ENCODE data around the gene NDUFB3. TPM values are rescaled to one million over a fixed set of nuclear protein-coding genes. Genes with fewer than 3 reads are reported as not detected.

The NDUFB3 gene
- total RNA-seq, 1 donor from 2014 or later, result 115 TPM

GRCh38 chr2:201127570-201127969 is 55.8 kb downstream of the NDUFB3 start:
- Histone ChIP-seq H3K27me3 (ENCODE audit: insufficient read depth, low read length) (no peaks in the 10 kb centered on the region), H3K9me3 (ENCODE audit: insufficient read depth, low read depth, low read length) (no peaks in the 10 kb centered on the region), H2AFZ (ENCODE audit: low read depth, low read length) (no peak overlapping the region), H3K4me2 (ENCODE audit: low read length) (peak overlapping the region; percentile 72), H3K4me1 (ENCODE audit: insufficient read depth, low read length) (peaks cover 63% of the 10 kb centered on the region), H3K4me3 (ENCODE audit: insufficient read depth, low read depth, low read length) (peak overlapping the region; percentile 15), H3K27ac (ENCODE audit: low read depth, low read length) (peak overlapping the region; percentile 98), H3K79me2 (ENCODE audit: insufficient read depth, low read length) (peaks cover 75% of the 10 kb centered on the region), H3K36me3 (ENCODE audit: insufficient read depth, low read length) (no peaks in the 10 kb centered on the region), H3K9ac (ENCODE audit: low read length) (peak overlapping the region; percentile 68), H4K20me1 (ENCODE audit: insufficient read depth, low read length) (no peaks in the 10 kb centered on the region)
- DNase-seq (ENCODE audit: low read depth) (peak; percentile 79), FAIRE-seq (peak; percentile 20)
- peak overlapping the region; percentile 71 for H3K27ac Mint-ChIP-seq (ENCODE audit: unreplicated experiment)
- H3K36me3 Mint-ChIP-seq (ENCODE audit: low read depth, unreplicated experiment), result peaks cover under 1% of the 10 kb centered on the region
- no peaks in the 10 kb centered on the region for H3K9me3 Mint-ChIP-seq (ENCODE audit: unreplicated experiment)
- TF ChIP-seq EZH2 (IDR thresholded peaks at IDR 0.05; ENCODE audit: insufficient read depth, low read length), result no peak
- TF ChIP-seq, protein P1, sequence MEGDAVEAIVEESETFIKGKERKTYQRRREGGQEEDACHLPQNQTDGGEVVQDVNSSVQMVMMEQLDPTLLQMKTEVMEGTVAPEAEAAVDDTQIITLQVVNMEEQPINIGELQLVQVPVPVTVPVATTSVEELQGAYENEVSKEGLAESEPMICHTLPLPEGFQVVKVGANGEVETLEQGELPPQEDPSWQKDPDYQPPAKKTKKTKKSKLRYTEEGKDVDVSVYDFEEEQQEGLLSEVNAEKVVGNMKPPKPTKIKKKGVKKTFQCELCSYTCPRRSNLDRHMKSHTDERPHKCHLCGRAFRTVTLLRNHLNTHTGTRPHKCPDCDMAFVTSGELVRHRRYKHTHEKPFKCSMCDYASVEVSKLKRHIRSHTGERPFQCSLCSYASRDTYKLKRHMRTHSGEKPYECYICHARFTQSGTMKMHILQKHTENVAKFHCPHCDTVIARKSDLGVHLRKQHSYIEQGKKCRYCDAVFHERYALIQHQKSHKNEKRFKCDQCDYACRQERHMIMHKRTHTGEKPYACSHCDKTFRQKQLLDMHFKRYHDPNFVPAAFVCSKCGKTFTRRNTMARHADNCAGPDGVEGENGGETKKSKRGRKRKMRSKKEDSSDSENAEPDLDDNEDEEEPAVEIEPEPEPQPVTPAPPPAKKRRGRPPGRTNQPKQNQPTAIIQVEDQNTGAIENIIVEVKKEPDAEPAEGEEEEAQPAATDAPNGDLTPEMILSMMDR (IDR thresholded peaks at IDR 0.05; ENCODE audit: insufficient read depth, low read depth, low read length), result no peak
- no peaks in the 10 kb centered on the region for H3K27me3 Mint-ChIP-seq (ENCODE audit: low read depth, unreplicated experiment)
- peaks cover 69% of the 10 kb centered on the region for H3K4me1 Mint-ChIP-seq (ENCODE audit: low read depth, unreplicated experiment)
- H3K4me3 Mint-ChIP-seq (ENCODE audit: unreplicated experiment), result peak overlapping the region; percentile 40

GRCh38 chr2:201128033-201128432 is 56.2 kb downstream of the NDUFB3 start:
- no peaks in the 10 kb centered on the region for H3K36me3 ChIP-seq (ENCODE audit: insufficient read depth, low read length)
- H3K9ac ChIP-seq (ENCODE audit: low read length), result peak overlapping the region; percentile 68

More at GRCh38 chr2:201128033-201128432, 56.2 kb downstream of the NDUFB3 start:
- no peaks in the 10 kb centered on the region for H3K27me3 Mint-ChIP-seq (ENCODE audit: low read depth, unreplicated experiment)
- no peak overlapping the region for H2AFZ ChIP-seq (ENCODE audit: low read depth, low read length)
- no peak for FAIRE-seq
- H3K79me2 ChIP-seq (ENCODE audit: insufficient read depth, low read length), result peaks cover 75% of the 10 kb centered on the region
- H3K4me1 Mint-ChIP-seq (ENCODE audit: low read depth, unreplicated experiment), result peaks cover 74% of the 10 kb centered on the region
- peaks cover 2% of the 10 kb centered on the region for H3K36me3 Mint-ChIP-seq (ENCODE audit: low read depth, unreplicated experiment)
- peaks cover 64% of the 10 kb centered on the region for H3K4me1 ChIP-seq (ENCODE audit: insufficient read depth, low read length)
- no peak overlapping the region for H3K27ac Mint-ChIP-seq (ENCODE audit: unreplicated experiment)
- H3K4me3 Mint-ChIP-seq (ENCODE audit: unreplicated experiment), result no peak overlapping the region
- DNase-seq (ENCODE audit: low read depth), result no peak
- TF ChIP-seq, protein P1 (IDR thresholded peaks at IDR 0.05; ENCODE audit: insufficient read depth, low read depth, low read length), result no peak
- TF ChIP-seq EZH2 (IDR thresholded peaks at IDR 0.05; ENCODE audit: insufficient read depth, low read length), result no peak
- H3K4me3 ChIP-seq (ENCODE audit: insufficient read depth, low read depth, low read length), result peak overlapping the region; percentile 15
- H3K27ac ChIP-seq (ENCODE audit: low read depth, low read length), result peak overlapping the region; percentile 98
- no peaks in the 10 kb centered on the region for H3K9me3 ChIP-seq (ENCODE audit: insufficient read depth, low read depth, low read length)
- H4K20me1 ChIP-seq (ENCODE audit: insufficient read depth, low read length), result no peaks in the 10 kb centered on the region
- peak overlapping the region; percentile 72 for H3K4me2 ChIP-seq (ENCODE audit: low read length)
- H3K27me3 ChIP-seq (ENCODE audit: insufficient read depth, low read length), result no peaks in the 10 kb centered on the region
- no peaks in the 10 kb centered on the region for H3K9me3 Mint-ChIP-seq (ENCODE audit: unreplicated experiment)
